NCI-H2081 treated with DMSO at 0.1 percent for 48 hours (cell line): ENCODE results near the gene OR9A2.

Source experiments
- DNase-seq: peaks from one replicate; lab custom pipeline; 2025; lab: John Stamatoyannopoulos, UW

OR9A2 gene

GRCh38 chr7:143027032-143027431, at the start of gene OR9A2:
OR9A2 (minus strand) TSS chr7:143027132; CDS start chr7:143027132, 0 bp downstream.
- no peak for DNase-seq

GRCh38 chr7:143074141-143074540, 47.2 kb upstream of the OR9A2 start:
- no peak for DNase-seq

- DNase-seq: no peak
Observed at GRCh38 chr7:143073556-143073955, 46.6 kb upstream of the OR9A2 start.

GRCh38 chr7:143069912-143070500, 43.1 kb upstream of the OR9A2 start:
- DNase-seq: no peak

GRCh38 chr7:143068446-143068845, 41.5 kb upstream of the OR9A2 start:
- no peak for DNase-seq

- no peak for DNase-seq
Observed at GRCh38 chr7:143063741-143064140, 36.8 kb upstream of the OR9A2 start.

GRCh38 chr7:143055754-143056153, 28.8 kb upstream of the OR9A2 start:
- no peak for DNase-seq

GRCh38 chr7:143054621-143055020, 27.7 kb upstream of the OR9A2 start:
- DNase-seq: no peak

- no peak for DNase-seq
Observed at GRCh38 chr7:143052041-143052440, 25.1 kb upstream of the OR9A2 start, which contains the start of gene OR6V1. OR6V1 (plus strand) TSS chr7:143052341; CDS start chr7:143052341, 0 bp downstream.

- DNase-seq: no peak
Observed at GRCh38 chr7:143050931-143051330, 24.0 kb upstream of the OR9A2 start.

GRCh38 chr7:143049362-143049761, 22.4 kb upstream of the OR9A2 start:
- no peak for DNase-seq

- DNase-seq: no peak
Observed at GRCh38 chr7:143048827-143049226, 21.9 kb upstream of the OR9A2 start.

- no peak for DNase-seq
Observed at GRCh38 chr7:143047326-143047725, 20.4 kb upstream of the OR9A2 start.

- no peak for DNase-seq
Observed at GRCh38 chr7:143046426-143046851, 19.5 kb upstream of the OR9A2 start.

GRCh38 chr7:143043391-143043790, 16.5 kb upstream of the OR9A2 start:
- no peak for DNase-seq

- no peak for DNase-seq
Observed at GRCh38 chr7:143042790-143043271, 15.9 kb upstream of the OR9A2 start.

- no peak for DNase-seq
Observed at GRCh38 chr7:143042159-143042789, 15.3 kb upstream of the OR9A2 start.

- DNase-seq: no peak
Observed at GRCh38 chr7:143041346-143041745, 14.4 kb upstream of the OR9A2 start.

GRCh38 chr7:143040209-143040715, 13.3 kb upstream of the OR9A2 start:
- no peak for DNase-seq

- DNase-seq: no peak
Observed at GRCh38 chr7:143038635-143039034, 11.7 kb upstream of the OR9A2 start.

- DNase-seq: no peak
Observed at GRCh38 chr7:143027683-143028082, 751 bp upstream of the OR9A2 start.

- no peak for DNase-seq
Observed at GRCh38 chr7:143025371-143025770, 1.6 kb downstream of the OR9A2 start.

GRCh38 chr7:143023047-143023446, 3.9 kb downstream of the OR9A2 start:
- DNase-seq: no peak

GRCh38 chr7:143018931-143019330, 8.0 kb downstream of the OR9A2 start:
- no peak for DNase-seq
